KMS-11 (cell line): Measurements from ENCODE around the gene TRAM2.
A peak's percentile ranks its signal among the peaks of the same experiment; 100 is the strongest.

Source experiments
- H2AFZ ChIP-seq: fragments of 200-600 bp; sonication (generic); 2 replicates; pipeline ENCODE4 v1.6.1; 2016; ENCODE audit warnings: antibody characterized with exemption, mixed run types, low read depth
- H3K27ac ChIP-seq: fragments of 200-600 bp; sonication (generic); 2 replicates; pipeline ENCODE4 v1.6.1; 2016; ENCODE audit warnings: mild to moderate bottlenecking, mixed run types
- H3K27me3 ChIP-seq: fragments of 200-600 bp; sonication (generic); 2 replicates; pipeline ENCODE4 v1.6.1; 2017; ENCODE audit warnings: mild to moderate bottlenecking, low read depth, mixed run types, moderate library complexity; ENCODE audit not compliant: insufficient read depth
- H3K36me3 ChIP-seq: fragments of 200-600 bp; sonication (generic); 2 replicates; pipeline ENCODE4 v1.6.1; 2017; ENCODE audit warnings: mild to moderate bottlenecking, mixed run types; ENCODE audit not compliant: insufficient read depth
- H3K4me1 ChIP-seq: fragments of 200-600 bp; sonication (generic); 2 replicates; pipeline ENCODE4 v1.6.1; 2016; ENCODE audit warnings: mild to moderate bottlenecking, low read depth, mixed run types; ENCODE audit not compliant: poor library complexity, severe bottlenecking
- H3K4me2 ChIP-seq: fragments of 200-600 bp; sonication (generic); 2 replicates; pipeline ENCODE4 v1.7.0; 2016; ENCODE audit warnings: mild to moderate bottlenecking, mixed run types
- H3K4me3 ChIP-seq: fragments of 200-600 bp; sonication (generic); IDR thresholded peaks from 2 replicates; pipeline ENCODE4 v1.6.1; 2017; ENCODE audit warnings: low read depth, low read length, mixed read lengths; ENCODE audit not compliant: insufficient read depth
- H3K79me2 ChIP-seq: fragments of 200-600 bp; sonication (generic); 2 replicates; pipeline ENCODE4 v1.6.1; 2016; ENCODE audit warnings: low read depth, mixed run types; ENCODE audit not compliant: insufficient read depth
- H3K9ac ChIP-seq: fragments of 200-600 bp; sonication (generic); 2 replicates; pipeline ENCODE4 v1.6.1; 2016; ENCODE audit warnings: mild to moderate bottlenecking, mixed run types
- H4K20me1 ChIP-seq: fragments of 200-600 bp; sonication (generic); 2 replicates; pipeline ENCODE4 v1.6.1; 2016; ENCODE audit warnings: mild to moderate bottlenecking, mixed run types; ENCODE audit not compliant: insufficient read depth
- TF ChIP-seq, protein P1 (sequence below): fragments of 200-600 bp; sonication (generic); conservative IDR thresholded peaks from 2 replicates; pipeline ENCODE4 v1.6.1; 2017; ENCODE audit warnings: low read depth, mild to moderate bottlenecking, antibody characterized with exemption, low read length, moderate library complexity, mixed read lengths

TRAM2 gene

DNA sequence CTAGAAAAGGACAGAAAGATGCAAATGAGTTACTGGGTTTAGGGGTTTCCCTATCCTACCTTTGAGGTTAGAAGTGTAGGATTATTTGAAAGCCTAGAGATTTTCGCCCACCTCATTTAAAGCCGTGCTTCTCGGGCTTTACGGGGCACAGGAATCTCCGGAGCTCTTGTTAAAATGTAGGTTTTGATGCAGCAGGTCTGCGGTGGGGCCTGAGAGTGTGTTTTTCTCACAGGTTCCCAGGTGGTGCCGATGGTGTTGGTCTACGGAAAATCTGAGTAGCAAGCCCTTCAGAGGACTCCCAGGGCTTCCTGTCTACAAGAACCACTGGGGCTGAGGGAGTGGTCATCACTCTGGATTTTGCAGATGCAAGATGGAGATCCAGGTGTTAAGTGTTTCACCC is 47.5 kb downstream of the TRAM2 start:
- H3K27ac ChIP-seq: peak overlapping the region; percentile 84
- no peaks in the 10 kb centered on the region for H3K27me3 ChIP-seq
- no peaks in the 10 kb centered on the region for H4K20me1 ChIP-seq
- peak overlapping the region; percentile 39; the same call in 1 of the 2 replicates for H3K9ac ChIP-seq
- peaks cover 98% of the 10 kb centered on the region for H3K4me1 ChIP-seq
- TF ChIP-seq, protein P1, sequence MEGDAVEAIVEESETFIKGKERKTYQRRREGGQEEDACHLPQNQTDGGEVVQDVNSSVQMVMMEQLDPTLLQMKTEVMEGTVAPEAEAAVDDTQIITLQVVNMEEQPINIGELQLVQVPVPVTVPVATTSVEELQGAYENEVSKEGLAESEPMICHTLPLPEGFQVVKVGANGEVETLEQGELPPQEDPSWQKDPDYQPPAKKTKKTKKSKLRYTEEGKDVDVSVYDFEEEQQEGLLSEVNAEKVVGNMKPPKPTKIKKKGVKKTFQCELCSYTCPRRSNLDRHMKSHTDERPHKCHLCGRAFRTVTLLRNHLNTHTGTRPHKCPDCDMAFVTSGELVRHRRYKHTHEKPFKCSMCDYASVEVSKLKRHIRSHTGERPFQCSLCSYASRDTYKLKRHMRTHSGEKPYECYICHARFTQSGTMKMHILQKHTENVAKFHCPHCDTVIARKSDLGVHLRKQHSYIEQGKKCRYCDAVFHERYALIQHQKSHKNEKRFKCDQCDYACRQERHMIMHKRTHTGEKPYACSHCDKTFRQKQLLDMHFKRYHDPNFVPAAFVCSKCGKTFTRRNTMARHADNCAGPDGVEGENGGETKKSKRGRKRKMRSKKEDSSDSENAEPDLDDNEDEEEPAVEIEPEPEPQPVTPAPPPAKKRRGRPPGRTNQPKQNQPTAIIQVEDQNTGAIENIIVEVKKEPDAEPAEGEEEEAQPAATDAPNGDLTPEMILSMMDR: no peak
- H3K4me2 ChIP-seq: peak overlapping the region; percentile 72
- peaks cover 82% of the 10 kb centered on the region for H3K79me2 ChIP-seq
- H3K36me3 ChIP-seq: no peaks in the 10 kb centered on the region; the same call in 1 of the 2 replicates
- H3K4me3 ChIP-seq: no peak overlapping the region
- H2AFZ ChIP-seq: no peak overlapping the region

DNA sequence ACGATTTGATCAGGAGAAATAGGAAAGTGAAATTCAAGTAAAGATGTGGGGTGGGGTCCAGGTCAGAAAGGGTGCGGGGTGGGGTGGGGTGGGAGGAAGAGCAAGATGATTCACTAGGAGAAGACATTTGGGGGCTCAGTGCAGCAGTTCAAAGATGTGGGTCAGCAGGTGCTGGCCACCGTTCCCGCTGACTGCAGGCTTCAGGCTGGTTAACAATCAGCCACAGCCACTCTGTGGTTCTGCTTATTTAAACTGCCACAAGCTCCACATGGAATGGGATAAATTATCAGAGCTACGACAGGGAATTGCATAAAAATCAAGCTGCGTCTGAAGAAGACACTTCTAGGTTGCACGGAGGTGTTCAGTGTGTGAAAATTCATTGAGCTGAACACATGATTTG is 49.4 kb downstream of the TRAM2 start:
- H3K9ac ChIP-seq: no peak overlapping the region
- H2AFZ ChIP-seq: no peak overlapping the region
- H4K20me1 ChIP-seq: no peaks in the 10 kb centered on the region
- no peak overlapping the region for H3K4me3 ChIP-seq
- TF ChIP-seq, protein P1: no peak
- peak overlapping the region; percentile 84 for H3K27ac ChIP-seq
- no peaks in the 10 kb centered on the region for H3K27me3 ChIP-seq
- no peaks in the 10 kb centered on the region for H3K36me3 ChIP-seq
- peaks cover 98% of the 10 kb centered on the region for H3K4me1 ChIP-seq
- H3K79me2 ChIP-seq: peaks cover 83% of the 10 kb centered on the region
- H3K4me2 ChIP-seq: peak overlapping the region; percentile 72; the same call in 1 of the 2 replicates

DNA sequence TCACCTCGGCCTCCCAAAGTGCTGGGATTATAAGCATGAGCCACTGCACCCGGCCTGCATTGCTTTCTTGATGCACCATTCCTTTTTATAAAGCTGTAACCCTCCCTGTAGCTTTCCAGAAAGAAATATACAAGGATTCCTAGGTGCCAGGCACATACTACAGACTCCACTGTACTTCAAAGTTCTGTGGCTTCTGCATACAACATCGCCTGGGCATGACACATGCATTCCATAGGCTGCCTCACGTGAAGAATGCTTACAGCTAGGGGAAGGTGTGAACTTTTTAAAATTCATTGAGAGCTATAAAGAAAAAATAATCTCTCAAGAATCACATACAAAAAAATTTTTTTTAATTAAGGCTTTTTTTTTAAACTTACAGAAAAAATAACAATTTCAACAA is 50.2 kb downstream of the TRAM2 start:
- Histone ChIP-seq H3K79me2 (peaks cover 83% of the 10 kb centered on the region), H3K9ac (no peak overlapping the region), H3K4me3 (no peak overlapping the region), H4K20me1 (no peaks in the 10 kb centered on the region), H3K36me3 (no peaks in the 10 kb centered on the region; the same call in 1 of the 2 replicates), H3K4me2 (no peak overlapping the region), H3K27me3 (no peaks in the 10 kb centered on the region), H3K27ac (no peak overlapping the region; the same call in 1 of the 2 replicates), H3K4me1 (peaks cover 98% of the 10 kb centered on the region), H2AFZ (no peak overlapping the region)
- TF ChIP-seq, protein P1: no peak

DNA sequence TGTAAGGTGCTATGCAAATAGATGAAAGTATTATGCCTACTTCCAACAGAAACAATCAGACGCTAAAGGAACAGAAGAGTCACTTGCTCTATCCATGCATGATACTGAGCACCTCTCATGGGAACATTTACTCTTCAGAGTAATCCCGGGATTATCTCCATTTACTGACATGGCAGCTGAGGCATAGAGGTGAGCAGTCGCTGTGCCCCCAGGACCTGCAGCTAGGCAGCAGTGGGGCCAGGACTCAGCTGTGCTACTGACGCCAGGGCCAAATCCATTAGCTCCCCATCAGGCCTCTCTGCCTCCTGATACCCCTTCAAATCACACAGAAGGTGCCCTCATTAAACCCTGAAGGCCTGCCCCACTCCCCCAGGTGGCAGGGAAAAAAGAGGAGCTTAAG is 51.9 kb downstream of the TRAM2 start:
- Histone ChIP-seq H3K4me2 (no peak overlapping the region; the same call in 1 of the 2 replicates), H3K27ac (no peak overlapping the region; the same call in 1 of the 2 replicates), H4K20me1 (no peaks in the 10 kb centered on the region), H3K4me3 (no peak overlapping the region), H3K4me1 (peaks cover 87% of the 10 kb centered on the region), H2AFZ (no peak overlapping the region), H3K27me3 (no peaks in the 10 kb centered on the region), H3K79me2 (peaks cover 81% of the 10 kb centered on the region), H3K9ac (no peak overlapping the region), H3K36me3 (no peaks in the 10 kb centered on the region; the same call in 1 of the 2 replicates)
- TF ChIP-seq, protein P1: no peak
